ENCODE results near the gene NBL1. TPM values are rescaled to one million over a fixed set of nuclear protein-coding genes. Genes with fewer than 3 reads are reported as not detected.

NBL1 gene
- total and polyA plus RNA-seq, 9 of the 15 experiments (the other 6 are each of a cell fraction or from before 2014, with no cell fraction given) = 0.10 to 3.7 (median 1.8) TPM; not detected in 1

DNA sequence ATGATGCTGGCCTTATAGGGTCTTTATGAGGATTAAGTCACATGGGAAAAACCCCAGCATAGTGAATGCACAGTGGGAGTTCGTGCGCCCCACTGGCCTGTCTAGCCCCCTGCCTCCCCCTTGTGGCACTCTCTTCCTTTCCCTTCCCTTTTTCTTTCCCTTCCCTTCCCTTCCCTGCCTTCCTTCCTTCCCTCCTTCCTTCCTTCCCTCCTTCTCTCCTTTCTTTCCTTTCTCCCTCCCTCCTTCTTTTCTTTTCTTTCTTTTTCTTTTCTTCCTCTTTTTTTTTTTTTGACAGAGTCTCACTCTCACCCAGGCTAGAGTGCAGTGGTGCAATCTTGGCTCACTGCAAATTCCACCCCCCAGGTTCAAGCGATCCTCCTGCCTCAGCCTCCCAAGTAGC lies 59.2 kb downstream of the NBL1 start:
- no peak overlapping the region for H3K4me2 ChIP-seq (ENCODE audit: insufficient read depth, low read length)
- peaks cover 17 to 54% of the 10 kb centered on the region in 2 experiments for H3K27me3 ChIP-seq (ENCODE audit: control insufficient read depth in 2 of 2, insufficient read depth in 2 of 2, low read length in 2 of 2)
- H3K4me3 ChIP-seq = no peak overlapping the region
- CTCF ChIA-PET (ENCODE audit: low intra/inter-chr PET ratio) = interaction anchor here (0.6 to 1.5 kb wide), 3 partner anchors 42 to 106 kb away, joined by 3 to 8 read pairs (median 6); no protein-coding TSS in a partner anchor
- FAIRE-seq (no peak), DNase-seq (ENCODE audit: extremely low read depth in 1 of 4, low spot score in 3 of 4) (no peak), ATAC-seq (no peak)
- H3K9me3 ChIP-seq (replicated peaks; ENCODE audit: control insufficient read depth, insufficient read depth, low read depth, low read length) = no peaks in the 10 kb centered on the region
- no TSS peak for BruUV-seq (replicated peaks)
- no peak overlapping the region for H2AFZ ChIP-seq (ENCODE audit: low read depth, low read length)
- POLR2A ChIA-PET = interaction anchor here (1.1 kb wide), 1 partner anchor 15 kb away, joined by 3 read pairs; no protein-coding TSS in a partner anchor
- H3K79me2 ChIP-seq (ENCODE audit: control insufficient read depth, insufficient read depth, low read length) = no peaks in the 10 kb centered on the region
- in situ Hi-C loops (cut with MboI) = no loop called here
- H3K9ac ChIP-seq (ENCODE audit: insufficient read depth in 1 of 2, low read depth in 2 of 2, low read length in 2 of 2) = no peak overlapping the region
- 0% methylated on average over 3 of the region's 3 CpGs for WGBS (ENCODE audit: insufficient coverage, low coverage, missing lambda C conversion rate)
- TF ChIP-seq, protein P1, sequence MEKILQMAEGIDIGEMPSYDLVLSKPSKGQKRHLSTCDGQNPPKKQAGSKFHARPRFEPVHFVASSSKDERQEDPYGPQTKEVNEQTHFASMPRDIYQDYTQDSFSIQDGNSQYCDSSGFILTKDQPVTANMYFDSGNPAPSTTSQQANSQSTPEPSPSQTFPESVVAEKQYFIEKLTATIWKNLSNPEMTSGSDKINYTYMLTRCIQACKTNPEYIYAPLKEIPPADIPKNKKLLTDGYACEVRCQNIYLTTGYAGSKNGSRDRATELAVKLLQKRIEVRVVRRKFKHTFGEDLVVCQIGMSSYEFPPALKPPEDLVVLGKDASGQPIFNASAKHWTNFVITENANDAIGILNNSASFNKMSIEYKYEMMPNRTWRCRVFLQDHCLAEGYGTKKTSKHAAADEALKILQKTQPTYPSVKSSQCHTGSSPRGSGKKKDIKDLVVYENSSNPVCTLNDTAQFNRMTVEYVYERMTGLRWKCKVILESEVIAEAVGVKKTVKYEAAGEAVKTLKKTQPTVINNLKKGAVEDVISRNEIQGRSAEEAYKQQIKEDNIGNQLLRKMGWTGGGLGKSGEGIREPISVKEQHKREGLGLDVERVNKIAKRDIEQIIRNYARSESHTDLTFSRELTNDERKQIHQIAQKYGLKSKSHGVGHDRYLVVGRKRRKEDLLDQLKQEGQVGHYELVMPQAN (IDR thresholded peaks at IDR 0.05; ENCODE audit: borderline replicate concordance) = no peak
- TF ChIP-seq, protein P2, sequence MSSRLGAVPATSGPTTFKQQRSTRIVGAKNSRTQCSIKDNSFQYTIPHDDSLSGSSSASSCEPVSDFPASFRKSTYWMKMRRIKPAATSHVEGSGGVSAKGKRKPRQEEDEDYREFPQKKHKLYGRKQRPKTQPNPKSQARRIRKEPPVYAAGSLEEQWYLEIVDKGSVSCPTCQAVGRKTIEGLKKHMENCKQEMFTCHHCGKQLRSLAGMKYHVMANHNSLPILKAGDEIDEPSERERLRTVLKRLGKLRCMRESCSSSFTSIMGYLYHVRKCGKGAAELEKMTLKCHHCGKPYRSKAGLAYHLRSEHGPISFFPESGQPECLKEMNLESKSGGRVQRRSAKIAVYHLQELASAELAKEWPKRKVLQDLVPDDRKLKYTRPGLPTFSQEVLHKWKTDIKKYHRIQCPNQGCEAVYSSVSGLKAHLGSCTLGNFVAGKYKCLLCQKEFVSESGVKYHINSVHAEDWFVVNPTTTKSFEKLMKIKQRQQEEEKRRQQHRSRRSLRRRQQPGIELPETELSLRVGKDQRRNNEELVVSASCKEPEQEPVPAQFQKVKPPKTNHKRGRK (tag; IDR thresholded peaks at IDR 0.05) = peak; percentile 75
- H3K4me1 ChIP-seq (replicated peaks in 1 of 2; ENCODE audit: control insufficient read depth in 2 of 2, insufficient read depth in 2 of 2, low read length in 2 of 2) = no peaks in the 10 kb centered on the region
- no peaks in the 10 kb centered on the region for H3K36me3 ChIP-seq (ENCODE audit: control insufficient read depth, insufficient read depth, low read length)
- H3K27ac ChIP-seq (ENCODE audit: extremely low read depth, low read depth, low read length) = no peak overlapping the region
- 0 out of 2 replicates have a peak, but pooled peaks cover 11% of the 10 kb centered on the region for H4K20me1 ChIP-seq (replicated peaks; ENCODE audit: control insufficient read depth, insufficient read depth, low read length)
- no peaks in the 10 kb centered on the region for H3K9me1 ChIP-seq (ENCODE audit: control insufficient read depth, insufficient read depth, low read length)
- intact Hi-C loops (cut with micrococcal nuclease) = no loop called here
